GM19099 (cell line): ENCODE results near the gene C16orf86.

Experiments used
- POLR2A ChIP-seq: IDR thresholded peaks from 3 replicates; pipeline ENCODE4 v1.6.1; 2011; ENCODE audit warnings: low read depth; ENCODE audit not compliant: insufficient read length; ENCODE audit errors: extremely low read depth

C16orf86 gene

DNA sequence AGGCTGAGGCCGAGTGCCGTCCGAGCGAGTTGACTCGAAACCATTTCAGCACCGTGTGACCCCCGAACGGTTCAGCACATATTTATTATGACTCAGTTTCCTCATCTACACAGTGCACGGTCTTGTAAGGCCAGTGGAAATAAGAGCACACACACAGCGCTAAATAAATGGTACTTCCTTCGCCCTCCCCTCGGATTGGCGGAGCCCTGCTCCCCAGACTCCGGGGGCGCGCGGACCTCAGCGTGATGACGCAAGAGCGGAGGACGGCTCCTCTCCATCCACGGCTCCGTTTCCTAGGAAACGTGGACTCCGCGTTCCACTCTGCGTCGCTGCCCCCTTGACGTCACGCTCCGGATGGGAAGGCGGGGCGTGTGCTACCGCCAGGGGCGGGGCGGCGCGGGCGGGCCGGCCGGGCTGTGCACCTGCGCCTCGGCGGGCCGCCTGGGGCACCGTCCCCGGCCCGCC, 6.0 kb upstream of the C16orf86 start, which contains the start of gene PARD6A:
TSS of gene PARD6A (plus strand) at position 397 of the 465 bp plus-strand sequence. CDS start 79 bp downstream, outside the sequence.
- no peak for TF ChIP-seq POLR2A

DNA sequence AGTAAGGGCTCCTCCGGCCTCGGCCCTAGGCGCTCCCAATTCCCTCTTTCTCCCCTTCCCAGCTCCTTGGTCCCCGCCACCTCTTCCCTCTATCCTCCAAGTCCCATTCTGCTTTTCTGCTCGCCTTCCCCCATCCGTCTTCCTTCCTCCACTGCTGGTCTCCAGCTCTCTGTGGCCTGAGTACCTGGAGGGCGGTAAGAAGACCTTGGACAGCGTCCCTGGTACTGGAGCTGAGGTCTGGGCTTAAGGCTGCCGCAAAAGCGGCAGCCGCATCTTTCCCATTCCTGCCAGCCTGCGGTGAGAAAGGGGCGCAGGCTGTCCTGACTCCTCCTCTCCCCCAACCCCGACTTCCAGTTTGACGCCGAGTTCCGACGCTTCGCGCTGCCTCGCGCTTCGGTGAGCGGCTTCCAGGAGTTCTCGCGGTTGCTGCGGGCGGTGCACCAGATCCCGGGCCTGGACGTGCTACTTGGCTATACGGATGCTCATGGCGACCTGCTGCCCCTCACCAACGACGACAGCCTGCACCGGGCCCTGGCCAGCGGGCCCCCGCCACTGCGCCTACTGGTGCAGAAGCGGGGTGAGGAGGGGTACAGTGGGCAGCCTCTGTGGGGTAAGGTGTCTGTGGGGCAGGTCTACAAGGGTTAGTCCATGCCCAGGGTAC, 5.4 kb upstream of the C16orf86 start:
- TF ChIP-seq POLR2A, result no peak

DNA sequence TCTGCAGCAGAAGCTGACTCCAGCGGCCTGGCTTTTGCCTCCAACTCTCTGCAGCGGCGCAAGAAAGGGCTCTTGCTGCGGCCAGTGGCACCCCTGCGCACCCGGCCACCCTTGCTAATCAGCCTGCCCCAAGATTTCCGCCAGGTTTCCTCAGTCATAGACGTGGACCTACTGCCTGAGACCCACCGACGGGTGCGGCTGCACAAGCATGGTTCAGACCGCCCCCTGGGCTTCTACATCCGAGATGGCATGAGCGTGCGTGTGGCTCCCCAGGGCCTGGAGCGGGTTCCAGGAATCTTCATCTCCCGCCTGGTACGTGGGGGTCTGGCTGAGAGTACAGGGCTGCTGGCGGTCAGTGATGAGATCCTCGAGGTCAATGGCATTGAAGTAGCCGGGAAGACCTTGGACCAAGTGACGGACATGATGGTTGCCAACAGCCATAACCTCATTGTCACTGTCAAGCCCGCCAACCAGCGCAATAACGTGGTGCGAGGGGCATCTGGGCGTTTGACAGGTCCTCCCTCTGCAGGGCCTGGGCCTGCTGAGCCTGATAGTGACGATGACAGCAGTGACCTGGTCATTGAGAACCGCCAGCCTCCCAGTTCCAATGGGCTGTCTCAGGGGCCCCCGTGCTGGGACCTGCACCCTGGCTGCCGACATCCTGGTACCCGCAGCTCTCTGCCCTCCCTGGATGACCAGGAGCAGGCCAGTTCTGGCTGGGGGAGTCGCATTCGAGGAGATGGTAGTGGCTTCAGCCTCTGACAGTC, 4.5 kb upstream of the C16orf86 start:
- TF ChIP-seq POLR2A, result no peak

DNA sequence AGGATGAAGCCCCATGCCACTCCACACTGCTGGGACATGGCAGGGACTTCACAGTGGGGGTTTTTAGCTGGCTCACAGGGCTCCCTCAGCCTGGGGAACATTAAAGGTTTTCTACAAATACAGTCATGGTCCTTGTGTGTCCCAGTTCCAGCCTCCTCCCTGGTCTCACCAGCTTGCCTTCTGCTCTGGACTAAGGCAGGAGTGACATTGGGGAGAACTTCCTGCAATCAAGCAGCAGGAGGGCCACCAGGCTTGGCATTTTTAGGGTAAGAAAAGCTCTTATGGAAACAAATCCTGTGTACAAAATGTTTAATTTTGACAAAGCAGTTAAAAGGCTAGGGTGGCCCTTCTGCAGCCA, 4.0 kb upstream of the C16orf86 start:
- no peak for TF ChIP-seq POLR2A

DNA sequence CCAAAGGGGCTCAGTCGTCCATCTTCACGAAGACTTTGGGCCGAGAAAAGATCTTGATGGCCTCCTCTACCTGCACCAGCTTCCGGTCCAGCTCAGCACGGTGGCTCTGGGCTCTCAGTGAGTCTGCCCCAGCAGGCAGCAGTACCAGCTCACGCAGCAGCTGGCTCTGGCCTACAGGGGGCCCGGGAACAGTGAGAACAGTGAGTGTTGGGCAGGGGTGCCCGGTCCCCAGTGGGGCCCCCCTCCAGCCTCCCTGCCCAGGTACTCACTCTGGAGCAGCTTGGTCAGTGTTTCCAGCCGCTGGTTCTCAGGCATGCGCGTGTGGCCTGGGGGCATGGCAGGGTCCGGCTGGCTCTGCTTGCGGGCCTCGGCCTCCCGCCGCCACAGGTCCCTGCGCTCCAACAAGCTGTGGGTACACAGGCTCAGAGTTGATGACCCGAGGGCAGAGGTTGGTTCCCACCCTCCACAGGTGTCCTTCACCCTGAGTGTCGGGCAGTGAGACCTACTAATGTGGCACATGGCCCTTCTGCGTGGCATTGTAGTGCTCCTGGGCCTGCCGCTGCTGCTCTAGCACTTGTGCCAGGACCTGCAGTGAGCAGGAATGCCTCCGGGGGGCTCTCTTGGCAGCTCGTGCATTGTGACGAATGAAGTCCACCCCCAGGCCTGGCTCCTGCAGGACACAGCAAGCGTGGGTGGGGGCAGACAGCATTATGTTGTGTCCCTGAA, 3.3 kb upstream of the C16orf86 start:
- no peak for TF ChIP-seq POLR2A

DNA sequence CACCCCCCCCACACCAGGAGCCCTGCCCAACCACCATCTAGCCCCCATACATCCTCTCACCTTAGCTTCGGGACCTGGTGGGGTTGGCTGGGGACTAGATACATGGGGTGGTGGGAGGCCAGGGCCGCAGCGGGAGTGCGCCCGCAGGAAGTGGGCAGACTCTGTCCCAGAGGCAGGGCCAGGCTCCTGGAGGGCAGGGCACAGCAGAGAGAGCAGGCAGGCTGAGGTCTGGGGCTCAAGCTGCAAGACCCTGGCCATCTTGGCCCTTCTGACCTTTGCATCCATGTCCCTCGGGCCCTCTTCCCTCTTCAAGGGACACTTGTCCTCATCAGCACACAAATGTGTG, 2.8 kb upstream of the C16orf86 start:
- TF ChIP-seq POLR2A, result no peak

DNA sequence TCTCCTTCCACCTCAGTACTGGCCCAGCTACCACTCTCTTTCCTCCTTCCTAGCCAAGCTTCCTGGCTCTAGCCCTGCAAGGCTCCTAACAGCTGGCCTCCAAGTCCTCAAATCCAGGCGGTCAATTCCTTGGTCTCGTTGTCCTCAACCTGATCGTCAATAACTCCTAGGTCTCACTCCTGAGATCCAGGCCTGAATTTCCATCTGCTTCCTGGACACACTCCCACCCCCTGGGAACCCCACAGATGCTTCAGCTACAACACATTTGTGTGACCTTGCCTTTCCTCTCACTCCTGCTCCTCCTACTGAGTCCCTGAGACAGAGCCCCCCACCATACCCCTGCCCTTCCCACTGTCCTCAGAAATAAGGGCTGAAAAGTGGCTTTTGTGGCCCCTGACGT, 2.4 kb upstream of the C16orf86 start:
- no peak for TF ChIP-seq POLR2A

DNA sequence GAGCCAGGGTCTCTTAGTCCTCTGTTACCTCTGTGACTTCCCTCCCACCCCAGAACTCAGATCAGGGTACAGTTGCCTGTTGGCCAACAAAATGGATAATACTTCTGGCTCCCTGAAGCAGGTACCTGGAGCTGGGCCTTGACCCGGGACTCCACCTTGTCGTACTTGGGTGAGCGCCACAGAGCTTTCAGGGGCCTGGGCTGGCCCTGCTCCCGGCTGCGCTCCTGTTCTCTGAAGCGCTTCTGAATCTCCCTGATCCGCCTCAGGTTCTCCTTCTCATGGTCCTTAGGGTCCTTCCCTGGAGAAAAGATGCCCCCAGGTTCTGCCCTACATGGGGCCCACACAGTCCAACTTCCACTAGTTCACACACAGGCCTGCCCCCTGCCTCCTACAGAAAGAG, 1.7 kb upstream of the C16orf86 start:
- TF ChIP-seq POLR2A, result no peak

DNA sequence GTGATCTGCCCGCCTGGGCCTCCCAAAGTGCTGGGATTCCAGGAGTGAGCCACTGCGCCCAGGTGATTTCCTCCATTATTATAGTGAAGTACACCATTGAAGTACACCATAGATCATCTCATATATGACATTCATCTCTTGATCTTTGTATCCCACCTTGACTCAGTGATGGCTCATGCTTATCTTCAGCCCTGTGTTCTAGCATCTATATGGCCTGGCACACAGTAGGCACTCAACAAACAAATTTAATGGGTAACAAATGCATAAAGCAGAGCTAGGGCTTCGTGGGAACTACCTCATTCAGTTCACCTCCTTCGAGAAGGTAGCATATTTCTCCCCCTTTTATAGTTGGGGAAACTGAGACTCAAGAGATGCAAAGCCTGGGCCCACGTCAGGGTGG, 1.0 kb upstream of the C16orf86 start:
- TF ChIP-seq POLR2A, result no peak

DNA sequence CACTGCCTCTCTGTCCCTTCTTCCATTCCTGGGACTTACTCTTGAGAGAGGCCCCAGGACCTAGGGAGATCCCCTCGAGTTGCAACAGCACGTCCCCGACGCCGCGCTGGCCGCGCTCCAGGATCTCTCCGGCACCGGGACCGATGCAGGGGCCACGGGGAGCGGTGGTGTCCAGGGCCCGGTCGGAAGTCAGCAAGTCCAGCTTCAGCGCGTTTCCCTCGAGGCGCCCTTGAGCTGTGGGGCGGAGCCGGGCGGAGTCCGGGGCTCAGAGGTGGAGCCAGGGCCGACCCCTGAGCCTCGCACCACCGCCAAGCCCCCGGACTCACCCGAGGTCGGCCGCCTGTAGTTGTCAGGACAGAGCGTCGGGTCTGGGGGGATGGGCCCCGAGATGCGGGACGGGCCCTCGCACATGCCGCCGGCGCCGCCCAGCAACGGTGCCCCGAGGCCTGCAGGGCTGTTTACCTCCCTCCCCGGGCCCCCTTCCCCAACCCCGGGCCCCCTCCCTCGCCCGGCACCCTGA, 522 bp upstream of the C16orf86 start:
- no peak for TF ChIP-seq POLR2A

DNA sequence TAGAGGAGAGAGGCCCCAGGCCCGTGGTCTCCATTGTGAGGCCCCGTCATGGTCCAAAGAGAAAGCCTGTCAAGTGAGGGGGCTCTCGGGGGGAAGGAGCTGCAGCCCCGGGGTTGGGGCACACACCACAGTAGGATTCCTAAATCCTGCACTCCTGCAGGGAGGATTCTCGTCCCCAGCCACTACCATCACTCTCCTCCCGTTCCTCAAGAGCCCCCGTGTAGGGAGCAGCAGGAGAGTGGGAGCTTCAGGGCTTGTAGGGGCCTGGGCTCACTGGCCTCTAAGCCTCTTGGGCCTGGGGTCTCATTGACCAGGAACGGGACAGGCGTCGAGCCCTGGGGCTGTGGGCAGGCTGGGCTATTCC, 821 bp downstream of the C16orf86 start:
- TF ChIP-seq POLR2A, result no peak

DNA sequence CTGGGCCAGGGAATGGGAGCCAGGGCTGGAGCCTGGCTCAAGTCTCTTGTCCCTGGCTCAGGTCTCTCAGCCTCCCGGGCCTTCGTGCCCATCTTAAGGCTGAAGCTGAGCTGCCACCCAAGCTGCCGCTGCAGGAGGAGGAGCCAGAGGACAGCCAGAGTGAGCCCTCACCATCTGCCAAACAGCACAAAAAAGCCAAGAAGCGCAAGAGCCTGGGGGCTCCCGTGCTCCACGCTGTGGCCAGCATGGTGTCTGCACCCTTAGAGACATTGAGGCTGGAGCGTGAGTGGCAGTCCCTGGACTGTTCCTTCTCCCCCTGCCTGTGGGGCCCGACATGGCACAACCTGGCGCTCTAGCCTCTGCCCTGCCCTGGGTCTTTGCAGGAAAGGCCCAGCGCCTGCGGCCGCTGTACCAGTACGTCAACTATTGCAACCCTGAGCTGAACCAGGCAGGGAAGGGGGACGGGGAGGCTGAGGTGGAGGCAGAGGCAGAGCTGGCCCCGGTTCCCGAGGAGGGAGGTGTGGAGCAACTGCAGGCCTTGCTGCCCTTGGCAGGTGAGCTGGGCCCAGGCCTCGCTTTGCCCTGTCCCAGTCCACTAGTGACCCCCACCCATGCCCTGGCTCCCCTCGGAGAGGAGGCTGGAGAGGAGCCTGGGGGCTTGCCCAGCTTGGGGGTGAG, 1.3 kb downstream of the C16orf86 start:
- no peak for TF ChIP-seq POLR2A

DNA sequence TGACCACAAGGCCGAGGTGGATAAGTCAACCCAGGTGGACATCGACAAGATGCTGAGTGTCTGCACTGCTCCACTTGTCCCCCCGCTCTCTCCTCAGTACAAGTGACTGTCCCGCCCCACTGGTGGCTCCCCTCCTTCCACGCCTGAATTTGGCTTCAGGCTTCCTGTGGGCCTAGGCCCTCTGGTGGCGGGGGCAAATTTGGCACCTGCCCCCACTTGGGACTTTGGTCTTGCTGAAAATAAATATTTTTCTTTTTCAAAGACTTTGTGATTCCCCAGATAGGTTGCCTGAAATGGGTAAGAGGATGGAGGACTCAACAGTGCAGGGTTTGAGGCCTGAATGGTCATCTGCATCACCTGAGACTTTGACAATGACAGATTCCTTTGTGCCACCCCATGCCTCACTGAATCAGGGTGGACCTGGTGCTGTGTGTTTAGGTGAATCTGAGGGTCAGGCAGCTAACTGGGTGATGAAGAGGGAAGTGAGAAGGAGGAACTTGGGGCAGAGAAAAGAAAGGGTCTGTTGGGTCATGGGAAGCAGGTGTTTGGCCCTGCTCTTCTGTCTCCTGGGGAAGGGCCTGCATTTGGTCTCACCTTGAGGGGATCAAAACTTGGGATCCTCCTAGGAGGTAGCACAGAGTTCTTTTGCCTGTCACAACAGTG, 2.0 kb downstream of the C16orf86 start:
- no peak for TF ChIP-seq POLR2A

DNA sequence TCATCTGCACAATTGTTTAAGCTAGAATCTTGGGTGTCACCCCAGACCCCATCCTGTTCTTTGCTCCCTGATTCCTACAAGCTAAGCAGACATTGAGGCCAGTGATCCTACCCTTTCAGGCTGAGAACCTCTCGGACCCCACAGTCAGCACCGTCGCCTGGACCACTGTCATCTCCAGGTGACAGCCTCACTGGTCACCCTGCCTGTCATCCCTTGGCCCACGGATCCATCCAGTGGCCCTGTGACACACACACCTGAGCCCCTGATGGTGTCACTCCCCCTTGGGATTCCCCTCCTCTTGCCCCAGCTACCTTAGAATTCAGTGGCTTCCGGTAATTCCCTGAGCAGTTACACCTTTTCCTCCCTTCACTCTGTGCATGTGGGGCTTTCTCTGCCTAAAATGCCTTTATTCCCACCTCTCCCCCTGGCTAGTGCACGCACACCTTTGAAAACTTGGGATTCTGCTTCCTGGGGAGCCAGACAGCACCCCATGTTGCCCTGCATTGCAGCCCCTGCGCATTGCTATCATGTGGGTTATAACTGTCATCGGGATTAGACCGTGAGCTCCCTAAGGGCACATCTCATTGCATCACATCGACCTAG, 3.0 kb downstream of the C16orf86 start:
- no peak for TF ChIP-seq POLR2A

DNA sequence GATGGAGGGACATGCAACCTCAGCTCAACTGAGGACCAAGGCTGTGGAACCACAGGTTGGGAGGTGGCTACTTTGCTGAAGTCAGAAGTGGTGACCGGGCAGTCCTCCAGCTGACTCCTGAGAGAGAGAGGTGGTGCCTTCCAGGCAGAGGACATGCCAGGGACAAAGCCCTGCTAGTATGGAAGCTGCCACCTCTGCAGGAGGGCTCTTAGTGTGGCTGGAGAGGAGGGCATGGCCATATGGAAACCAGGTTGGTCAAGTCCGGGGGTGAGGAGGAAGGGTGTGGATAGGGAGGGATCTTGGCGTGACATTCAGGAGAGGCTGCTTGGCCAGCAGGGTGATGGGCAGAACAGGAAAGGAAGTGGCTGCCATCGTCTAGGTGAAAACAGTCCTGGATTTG, 5.7 kb downstream of the C16orf86 start:
- TF ChIP-seq POLR2A, result no peak
